HCEC 1CT (cell line): Measurements from ENCODE around the gene PILRB.
"Not testable (repeated sequence)": the region's sequence is repeated elsewhere in the genome, so short reads cannot be mapped to it uniquely, and the experiment has no call there.

Experiments used
- DNase-seq: peaks from one replicate; pipeline ENCODE4 v3.0.0-alpha.2; 2017

PILRB gene

GRCh38 chr7:100356416-100357068 is 1.4 kb upstream of the PILRB start:
- no peak for DNase-seq

GRCh38 chr7:100357131-100357561 is 771 bp upstream of the PILRB start:
- DNase-seq: no peak

GRCh38 chr7:100358857-100359212 is 918 bp downstream of the PILRB start:
- DNase-seq: no peak

GRCh38 chr7:100360135-100360854 is 2.4 kb downstream of the PILRB start:
- DNase-seq: no peak

GRCh38 chr7:100363098-100363497 is 5.2 kb downstream of the PILRB start:
- DNase-seq: no peak

GRCh38 chr7:100363797-100364196 is 5.9 kb downstream of the PILRB start:
- DNase-seq: not testable (repeated sequence)

- no peak for DNase-seq
Measured at GRCh38 chr7:100364480-100364879, 6.6 kb downstream of the PILRB start.

GRCh38 chr7:100365998-100366367 is 8.1 kb downstream of the PILRB start:
- not testable (repeated sequence) for DNase-seq

- no peak for DNase-seq
Measured at GRCh38 chr7:100366411-100367250, 8.7 kb downstream of the PILRB start.

- DNase-seq: no peak
Measured at GRCh38 chr7:100367251-100367620, 9.3 kb downstream of the PILRB start.

- no peak for DNase-seq
Measured at GRCh38 chr7:100367676-100368613, 10.0 kb downstream of the PILRB start.

GRCh38 chr7:100369105-100369504 is 11.2 kb downstream of the PILRB start:
- no peak for DNase-seq

- no peak for DNase-seq
Measured at GRCh38 chr7:100370303-100370702, 12.4 kb downstream of the PILRB start.

GRCh38 chr7:100370746-100371145 is 12.8 kb downstream of the PILRB start:
- no peak for DNase-seq

- no peak for DNase-seq
Measured at GRCh38 chr7:100371561-100372171, 13.7 kb downstream of the PILRB start.

GRCh38 chr7:100372256-100372655 is 14.3 kb downstream of the PILRB start:
- DNase-seq: peak; percentile 54

GRCh38 chr7:100372694-100373093 is 14.8 kb downstream of the PILRB start:
- no peak for DNase-seq

GRCh38 chr7:100373261-100373831 is 15.4 kb downstream of the PILRB start, which contains the start of gene PILRA:
PILRA (plus strand) TSS chr7:100373487; CDS start chr7:100373657, 170 bp downstream.
- DNase-seq: peak; percentile 19

GRCh38 chr7:100373870-100374598 is 16.1 kb downstream of the PILRB start:
- not testable (repeated sequence) for DNase-seq

- no peak for DNase-seq
Measured at GRCh38 chr7:100374601-100375000, 16.7 kb downstream of the PILRB start.

- no peak for DNase-seq
Measured at GRCh38 chr7:100376066-100376465, 18.1 kb downstream of the PILRB start.
